ENCODE results near the gene HOXB7. TPM values are rescaled to one million over a fixed set of nuclear protein-coding genes. Genes with fewer than 3 reads are reported as not detected.

The HOXB7 gene
- total and polyA plus RNA-seq, 4 donors = 0.08 to 0.31 (median 0.27) TPM

- DNase-seq (ENCODE audit: low spot score) = no peak
These were observed 15.7 kb upstream of the HOXB7 start, which contains the start of gene HOXB9 for GRCh38 chr17:48626245-48627117. HOXB9 (minus strand) TSS chr17:48626358; CDS start chr17:48626269, 89 bp downstream.

DNA sequence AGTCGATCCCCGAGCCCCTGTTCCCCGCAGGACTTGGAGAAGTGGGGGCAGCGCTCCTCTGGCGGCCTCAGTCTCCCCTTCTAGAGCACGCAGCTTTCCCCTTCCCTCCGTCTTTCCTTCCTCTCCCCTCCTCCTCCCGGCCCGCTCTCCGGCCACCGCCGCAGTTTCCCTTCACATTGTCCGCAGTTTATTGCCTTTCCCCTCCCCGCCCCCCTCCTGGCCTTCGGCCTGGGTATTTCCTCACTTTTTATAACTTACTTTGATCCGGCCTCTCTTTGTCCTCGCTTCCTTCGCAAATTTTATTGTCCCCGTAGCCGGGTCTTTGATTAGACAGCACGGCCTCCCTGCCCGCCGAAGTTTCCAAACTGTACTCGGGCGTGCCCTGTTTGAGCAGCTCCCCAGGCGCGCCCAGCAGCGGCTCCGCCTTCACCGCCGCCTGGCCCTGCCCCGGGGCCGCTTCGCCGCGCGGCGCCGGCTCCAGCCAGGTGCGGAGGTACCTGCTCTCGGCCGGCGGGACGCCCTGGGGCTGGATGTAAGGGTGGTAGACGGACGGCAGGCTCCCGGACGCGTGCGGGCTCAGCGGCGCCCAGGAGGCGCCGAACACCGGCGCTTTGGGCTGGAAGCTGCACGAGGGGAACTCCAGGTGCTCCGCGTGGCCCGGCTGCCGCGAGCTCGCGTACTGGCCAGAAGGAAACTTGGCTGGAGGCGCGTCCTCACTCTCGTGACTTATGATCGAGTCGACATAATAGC lies 14.9 kb upstream of the HOXB7 start:
- H3K27ac ChIP-seq (ENCODE audit: low read depth in 1 of 2, low read length in 2 of 2) = no peak overlapping the region
- H3K9ac ChIP-seq (ENCODE audit: low read depth in 1 of 2, low read length in 2 of 2) = no peak overlapping the region
- no peaks in the 10 kb centered on the region for H3K36me3 ChIP-seq (ENCODE audit: control insufficient read depth in 4 of 4, insufficient read depth in 3 of 4, low read depth in 1 of 4, low read length in 3 of 4)
- peaks cover 7 to 14% (median 13%) of the 10 kb centered on the region in 4 donors for H3K4me1 ChIP-seq (ENCODE audit: control insufficient read depth in 4 of 4, insufficient read depth in 4 of 4, low read length in 3 of 4)
- peaks cover 4 to 53% (median 38%) of the 10 kb centered on the region in 4 donors for H3K27me3 ChIP-seq (ENCODE audit: control insufficient read depth in 4 of 4, insufficient read depth in 4 of 4, low read length in 3 of 4)
- WGBS = 2% methylated on average over 69 of the region's 69 CpGs
- no peak for DNase-seq (ENCODE audit: low spot score)
- no peaks in the 10 kb centered on the region for H3K9me3 ChIP-seq (ENCODE audit: control insufficient read depth in 4 of 4, low read length in 3 of 4)
- TF ChIP-seq FOXA2 (IDR thresholded peaks at IDR 0.05) = no peak
- no peak for TF ChIP-seq TAF1 (conservative IDR thresholded peaks at IDR 0.05)
- TF ChIP-seq, protein P1, sequence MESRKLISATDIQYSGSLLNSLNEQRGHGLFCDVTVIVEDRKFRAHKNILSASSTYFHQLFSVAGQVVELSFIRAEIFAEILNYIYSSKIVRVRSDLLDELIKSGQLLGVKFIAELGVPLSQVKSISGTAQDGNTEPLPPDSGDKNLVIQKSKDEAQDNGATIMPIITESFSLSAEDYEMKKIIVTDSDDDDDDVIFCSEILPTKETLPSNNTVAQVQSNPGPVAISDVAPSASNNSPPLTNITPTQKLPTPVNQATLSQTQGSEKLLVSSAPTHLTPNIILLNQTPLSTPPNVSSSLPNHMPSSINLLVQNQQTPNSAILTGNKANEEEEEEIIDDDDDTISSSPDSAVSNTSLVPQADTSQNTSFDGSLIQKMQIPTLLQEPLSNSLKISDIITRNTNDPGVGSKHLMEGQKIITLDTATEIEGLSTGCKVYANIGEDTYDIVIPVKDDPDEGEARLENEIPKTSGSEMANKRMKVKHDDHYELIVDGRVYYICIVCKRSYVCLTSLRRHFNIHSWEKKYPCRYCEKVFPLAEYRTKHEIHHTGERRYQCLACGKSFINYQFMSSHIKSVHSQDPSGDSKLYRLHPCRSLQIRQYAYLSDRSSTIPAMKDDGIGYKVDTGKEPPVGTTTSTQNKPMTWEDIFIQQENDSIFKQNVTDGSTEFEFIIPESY (IDR thresholded peaks at IDR 0.05) = no peak
- TF ChIP-seq HNF4G (IDR thresholded peaks at IDR 0.05) = no peak
- no peak for TF ChIP-seq GABPA (IDR thresholded peaks at IDR 0.05 in 1 of 2, conservative IDR thresholded peaks at IDR 0.05 in 1 of 2)
- TF ChIP-seq EGR1 (IDR thresholded peaks at IDR 0.05; ENCODE audit: low read depth in 2 of 2) = no peak
- peak overlapping the region in 1 of 3 donors; percentile 39 for H3K4me3 ChIP-seq (ENCODE audit: low read depth in 1 of 3, low read length in 3 of 3)

More at GRCh38 chr17:48626245-48627117, 15.7 kb upstream of the HOXB7 start, which contains the start of gene HOXB9:
- peaks cover 4 to 54% (median 39%) of the 10 kb centered on the region in 4 donors for H3K27me3 ChIP-seq (ENCODE audit: control insufficient read depth in 4 of 4, insufficient read depth in 4 of 4, low read length in 3 of 4)
- no peak for TF ChIP-seq TAF1 (conservative IDR thresholded peaks at IDR 0.05)
- TF ChIP-seq, protein P2, sequence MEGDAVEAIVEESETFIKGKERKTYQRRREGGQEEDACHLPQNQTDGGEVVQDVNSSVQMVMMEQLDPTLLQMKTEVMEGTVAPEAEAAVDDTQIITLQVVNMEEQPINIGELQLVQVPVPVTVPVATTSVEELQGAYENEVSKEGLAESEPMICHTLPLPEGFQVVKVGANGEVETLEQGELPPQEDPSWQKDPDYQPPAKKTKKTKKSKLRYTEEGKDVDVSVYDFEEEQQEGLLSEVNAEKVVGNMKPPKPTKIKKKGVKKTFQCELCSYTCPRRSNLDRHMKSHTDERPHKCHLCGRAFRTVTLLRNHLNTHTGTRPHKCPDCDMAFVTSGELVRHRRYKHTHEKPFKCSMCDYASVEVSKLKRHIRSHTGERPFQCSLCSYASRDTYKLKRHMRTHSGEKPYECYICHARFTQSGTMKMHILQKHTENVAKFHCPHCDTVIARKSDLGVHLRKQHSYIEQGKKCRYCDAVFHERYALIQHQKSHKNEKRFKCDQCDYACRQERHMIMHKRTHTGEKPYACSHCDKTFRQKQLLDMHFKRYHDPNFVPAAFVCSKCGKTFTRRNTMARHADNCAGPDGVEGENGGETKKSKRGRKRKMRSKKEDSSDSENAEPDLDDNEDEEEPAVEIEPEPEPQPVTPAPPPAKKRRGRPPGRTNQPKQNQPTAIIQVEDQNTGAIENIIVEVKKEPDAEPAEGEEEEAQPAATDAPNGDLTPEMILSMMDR (IDR thresholded peaks at IDR 0.05; ENCODE audit: low read depth, low read length, missing input control) = no peak
- TF ChIP-seq, protein P1 (IDR thresholded peaks at IDR 0.05) = no peak
- TF ChIP-seq MAX (IDR thresholded peaks at IDR 0.05) = no peak
- no peak for TF ChIP-seq RAD21 (IDR thresholded peaks at IDR 0.05)
- no peak for TF ChIP-seq YY1 (IDR thresholded peaks at IDR 0.05)
- no peaks in the 10 kb centered on the region for H3K9me3 ChIP-seq (ENCODE audit: control insufficient read depth in 4 of 4, low read length in 3 of 4)
- H3K27ac ChIP-seq (ENCODE audit: low read depth in 1 of 2, low read length in 2 of 2) = no peak within 1 kb of the TSS
- H3K9ac ChIP-seq (ENCODE audit: low read depth in 1 of 2, low read length in 2 of 2) = no peak within 1 kb of the TSS
- H3K4me3 ChIP-seq (ENCODE audit: low read depth in 1 of 3, low read length in 3 of 3) = peak within 1 kb of the TSS in 1 of 3 donors; percentile 39
- no peaks in the 10 kb centered on the region for H3K36me3 ChIP-seq (ENCODE audit: control insufficient read depth in 4 of 4, insufficient read depth in 3 of 4, low read depth in 1 of 4, low read length in 3 of 4)
- 3% methylated on average over 50 of the region's 50 CpGs for WGBS
- peaks cover 7 to 14% (median 13%) of the 10 kb centered on the region in 4 donors for H3K4me1 ChIP-seq (ENCODE audit: control insufficient read depth in 4 of 4, insufficient read depth in 4 of 4, low read length in 3 of 4)

Measured in liver (tissue), 9 donors.